Measurements from ENCODE around the gene TMEM51. TPM values are rescaled to one million over a fixed set of nuclear protein-coding genes. Genes with fewer than 3 reads are reported as not detected.

The TMEM51 gene
- polyA plus RNA-seq, 3 donors: 17.2 to 18.2 (median 17.3) TPM

- DNase-seq (ENCODE audit: low read depth in 3 of 3, low spot score in 2 of 3): no peak
These were observed 38.2 kb downstream of the TMEM51 start for GRCh38 chr1:15191770-15192169.

DNA sequence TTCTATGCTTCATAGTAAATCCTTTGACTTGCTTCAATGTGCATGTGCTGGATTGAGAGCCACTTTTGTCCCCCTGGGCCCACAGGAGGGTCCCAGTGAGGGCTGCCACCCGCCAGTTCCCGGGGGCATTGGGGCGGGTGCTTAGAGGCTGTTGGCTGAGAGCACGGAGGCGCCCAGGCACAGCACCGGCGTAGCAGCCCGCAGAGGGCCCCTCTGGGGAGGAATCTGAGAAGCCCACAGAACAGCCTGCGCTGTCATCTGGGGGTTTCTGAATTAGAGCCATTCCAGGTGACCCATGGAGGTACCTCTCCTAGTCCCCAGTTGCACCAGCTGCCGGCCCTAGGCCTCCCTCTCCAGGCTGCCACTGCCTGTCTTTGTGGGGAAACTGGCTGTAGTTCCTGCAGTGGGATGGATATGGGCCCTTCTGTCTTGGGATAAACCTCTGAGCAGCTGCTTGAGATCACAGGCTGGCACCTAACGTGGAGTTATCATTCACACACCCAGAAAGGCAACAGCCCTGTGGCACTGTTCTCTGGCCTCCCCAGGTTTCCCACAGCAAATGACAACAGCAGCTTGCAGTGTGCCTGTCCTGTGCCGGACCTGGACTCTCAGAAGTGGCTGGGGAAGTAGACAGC is 39.5 kb downstream of the TMEM51 start:
- DNase-seq (ENCODE audit: low read depth in 3 of 3, low spot score in 2 of 3): no peak

- no peak for DNase-seq (ENCODE audit: low read depth in 3 of 3, low spot score in 2 of 3)
These were observed 42.0 kb downstream of the TMEM51 start for GRCh38 chr1:15195420-15196052.

- no peak for DNase-seq (ENCODE audit: low read depth in 3 of 3, low spot score in 2 of 3)
These were observed 42.5 kb downstream of the TMEM51 start for GRCh38 chr1:15196069-15196468.

DNA sequence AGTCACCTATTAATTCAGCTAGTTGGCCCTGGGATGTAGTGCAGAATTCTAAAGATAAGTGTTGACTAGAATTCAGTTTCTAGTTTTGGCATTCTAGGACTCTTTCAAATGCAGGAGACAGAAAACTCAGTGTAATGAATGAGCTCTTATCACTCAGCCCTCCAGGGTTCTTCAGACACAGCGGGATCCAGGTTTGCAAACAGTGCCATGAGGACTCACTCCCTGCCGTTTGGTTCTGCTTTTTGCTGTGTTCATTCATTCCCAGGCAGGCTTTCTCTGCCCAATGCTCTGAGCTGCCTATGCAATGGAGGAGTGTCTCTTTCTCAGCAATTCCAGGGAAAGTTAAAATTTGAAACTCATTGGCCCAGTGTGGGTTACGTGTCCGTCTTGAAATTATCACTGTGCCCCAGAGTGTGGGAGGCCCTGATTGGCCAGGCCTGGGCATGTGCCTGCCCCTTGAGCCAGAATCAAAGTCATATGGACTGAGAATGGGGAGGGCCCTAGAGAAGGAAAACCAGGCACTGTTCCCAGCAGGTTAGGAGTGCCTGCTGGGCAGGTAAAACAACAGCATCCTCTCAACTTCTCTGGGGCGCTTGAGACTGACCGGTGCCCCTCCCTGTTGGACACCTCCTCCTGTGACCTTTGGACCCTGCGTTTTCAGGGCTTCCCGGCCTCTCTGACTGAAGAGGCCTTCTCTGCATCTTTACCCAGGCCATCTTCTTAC is 43.4 kb downstream of the TMEM51 start:
- no peak for DNase-seq (ENCODE audit: low read depth in 3 of 3, low spot score in 2 of 3)

- no peak for DNase-seq (ENCODE audit: low read depth in 3 of 3, low spot score in 2 of 3)
These were observed 44.3 kb downstream of the TMEM51 start for GRCh38 chr1:15197591-15198447.

DNA sequence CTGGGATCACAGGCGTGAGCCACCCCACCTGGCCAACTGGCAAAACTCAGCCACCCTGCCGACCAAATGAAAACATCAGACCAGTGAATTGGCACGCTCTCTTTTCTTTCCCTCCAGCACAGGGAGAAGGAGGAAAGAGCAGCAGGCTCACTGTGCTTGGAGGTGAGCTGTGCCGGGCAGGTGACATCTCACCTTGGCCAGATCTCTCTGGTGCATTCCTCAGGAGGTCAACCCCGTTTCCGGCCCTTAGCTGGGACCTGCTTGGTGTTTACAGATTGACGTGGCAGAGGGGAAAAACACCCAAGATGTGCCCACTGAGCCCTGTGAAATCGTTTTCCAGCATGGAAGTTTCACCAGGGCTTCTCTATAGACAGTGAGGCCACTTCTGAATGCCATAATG is 45.1 kb downstream of the TMEM51 start:
- DNase-seq (ENCODE audit: low read depth in 3 of 3, low spot score in 2 of 3): no peak

DNA sequence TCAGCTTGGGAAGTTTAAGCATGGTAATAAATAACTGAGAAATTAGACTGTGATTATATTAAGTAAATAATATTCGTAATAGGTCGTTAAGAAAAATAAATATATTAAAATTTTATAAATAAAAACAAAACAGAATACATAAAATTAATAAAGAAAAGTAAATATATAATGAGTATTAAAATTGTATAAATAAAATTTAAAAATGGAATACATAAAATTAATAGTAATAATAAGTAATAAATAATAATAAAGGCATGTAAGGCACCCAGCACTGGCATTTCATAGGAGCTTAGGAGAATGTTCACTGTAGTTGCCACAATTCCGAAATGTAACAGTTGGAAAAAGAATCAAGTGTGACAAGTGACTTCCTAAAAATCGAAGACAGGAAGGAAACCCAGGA is 47.7 kb downstream of the TMEM51 start:
- no peak for DNase-seq (ENCODE audit: low read depth in 3 of 3, low spot score in 2 of 3)

DNA sequence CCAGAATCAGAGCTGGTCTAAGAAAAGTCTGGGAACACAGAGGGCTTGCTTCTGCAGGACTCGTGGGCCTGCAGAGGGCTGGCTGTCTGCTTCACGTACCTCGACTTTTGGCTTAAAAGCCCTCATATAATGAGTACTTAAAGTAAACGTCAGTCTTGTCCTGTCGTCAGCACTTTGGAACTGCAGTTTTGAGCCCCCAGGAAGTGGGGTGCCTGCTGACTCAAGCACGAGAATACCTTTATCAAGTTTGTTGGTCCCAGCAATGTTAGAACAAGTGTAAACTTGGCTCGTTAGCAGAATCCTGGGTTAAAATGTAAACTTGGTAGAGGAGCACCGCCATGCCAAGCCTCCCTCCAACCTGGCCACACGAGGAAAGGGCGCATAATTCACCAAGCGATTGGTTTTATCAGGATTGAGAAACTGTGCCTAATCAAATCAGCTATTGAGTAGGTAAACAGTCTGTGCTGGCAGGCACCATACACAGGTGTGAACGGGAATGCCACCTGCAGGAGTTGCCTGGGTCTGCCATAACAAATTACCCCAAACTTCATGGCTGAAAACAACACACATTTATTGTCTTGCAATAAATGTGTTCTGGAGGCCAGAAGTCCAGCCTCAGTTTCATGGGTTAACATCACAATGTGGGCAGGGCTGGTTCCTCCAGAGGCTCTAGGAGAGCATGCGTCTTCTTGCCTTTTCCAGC is 48.5 kb downstream of the TMEM51 start:
- no peak for DNase-seq (ENCODE audit: low read depth in 3 of 3, low spot score in 2 of 3)

DNA sequence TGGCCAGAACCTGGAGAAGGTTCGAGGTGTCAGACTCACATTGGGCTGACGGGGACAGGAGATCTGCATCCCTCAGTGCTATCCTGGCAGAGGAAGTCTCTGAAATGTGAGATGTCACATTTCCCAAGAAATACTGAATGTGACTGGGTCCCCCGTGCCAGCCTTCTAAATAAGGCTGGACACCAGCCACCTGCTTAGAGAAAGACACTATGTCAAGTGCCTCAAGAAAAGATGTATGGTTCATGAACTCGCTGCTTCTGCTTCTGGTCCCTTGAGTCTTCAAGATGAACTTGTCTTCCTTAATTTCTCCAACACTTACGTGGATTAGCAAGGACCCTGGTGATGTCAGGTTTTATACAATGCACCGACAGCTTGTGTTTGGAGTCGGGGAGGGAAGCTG is 51.4 kb downstream of the TMEM51 start:
- no peak for DNase-seq (ENCODE audit: low read depth in 3 of 3, low spot score in 2 of 3)

DNA sequence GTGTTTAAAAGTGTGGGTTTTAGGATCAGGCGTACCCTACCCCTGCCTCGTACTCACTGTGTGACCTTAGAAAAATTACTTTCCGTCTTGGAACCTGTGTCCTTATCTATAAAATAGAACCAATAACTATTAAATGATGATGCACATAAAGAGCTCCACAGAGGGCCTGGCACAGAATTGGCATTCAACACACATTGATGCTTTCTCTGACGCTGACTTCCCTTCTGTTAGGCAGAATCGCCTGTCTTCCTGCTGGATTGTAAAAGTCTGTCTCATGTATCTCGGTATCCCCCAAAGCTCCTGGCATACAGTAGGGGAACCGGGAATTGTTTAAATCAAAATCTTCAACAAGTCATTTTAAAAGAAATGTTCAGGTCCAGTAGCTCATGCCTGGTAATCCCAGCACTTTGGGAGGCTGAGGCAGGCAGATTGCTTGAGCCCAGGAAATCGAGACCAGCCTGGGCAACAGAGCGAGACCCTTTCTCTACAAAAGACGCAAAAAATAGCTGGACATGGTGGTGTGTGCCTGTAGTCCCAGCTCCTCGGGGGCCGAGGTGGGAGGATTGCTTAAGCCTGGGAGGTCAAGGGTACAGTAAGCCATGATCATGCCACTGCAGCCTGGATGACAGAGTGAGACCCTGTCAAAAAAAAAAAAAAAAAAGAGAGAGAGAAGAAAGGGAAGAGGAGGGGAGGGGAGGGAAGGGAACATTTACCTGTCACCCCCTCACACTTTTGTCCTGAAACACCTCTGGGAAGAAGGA is 52.2 kb downstream of the TMEM51 start:
- DNase-seq (ENCODE audit: low read depth in 3 of 3, low spot score in 2 of 3): no peak

DNA sequence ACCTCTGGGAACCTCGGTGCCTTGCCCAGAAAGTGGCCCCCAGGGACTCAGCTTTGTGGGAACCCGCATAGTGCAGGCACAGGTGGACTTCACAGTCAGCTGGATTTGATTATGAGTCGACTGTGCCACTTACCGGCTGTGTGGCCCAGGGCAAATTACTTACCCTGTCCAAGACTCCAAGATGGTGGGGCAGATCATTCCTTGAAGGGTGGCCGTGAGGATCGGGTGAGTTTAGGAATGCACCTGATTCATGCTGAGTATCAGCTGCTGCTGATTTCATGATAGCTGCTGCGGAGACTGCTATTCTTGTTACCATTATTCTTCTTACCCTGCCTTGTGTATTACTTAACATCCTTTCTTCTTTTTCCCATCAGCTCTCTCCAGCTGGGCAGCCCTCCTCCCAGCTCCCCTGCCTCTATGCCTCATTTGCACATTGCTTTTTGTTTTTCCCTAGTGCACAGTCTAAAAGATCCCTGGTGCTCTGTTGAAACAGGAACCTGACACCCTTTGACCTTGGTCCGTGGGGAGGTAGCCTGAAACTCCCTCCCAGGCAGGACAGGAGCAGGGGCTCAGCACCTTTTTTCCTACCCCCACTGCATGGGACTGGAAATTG is 53.0 kb downstream of the TMEM51 start:
- no peak for DNase-seq (ENCODE audit: low read depth in 3 of 3, low spot score in 2 of 3)

GRCh38 chr1:15207031-15207828 is 53.7 kb downstream of the TMEM51 start:
- DNase-seq (ENCODE audit: low read depth in 3 of 3, low spot score in 2 of 3): no peak

DNA sequence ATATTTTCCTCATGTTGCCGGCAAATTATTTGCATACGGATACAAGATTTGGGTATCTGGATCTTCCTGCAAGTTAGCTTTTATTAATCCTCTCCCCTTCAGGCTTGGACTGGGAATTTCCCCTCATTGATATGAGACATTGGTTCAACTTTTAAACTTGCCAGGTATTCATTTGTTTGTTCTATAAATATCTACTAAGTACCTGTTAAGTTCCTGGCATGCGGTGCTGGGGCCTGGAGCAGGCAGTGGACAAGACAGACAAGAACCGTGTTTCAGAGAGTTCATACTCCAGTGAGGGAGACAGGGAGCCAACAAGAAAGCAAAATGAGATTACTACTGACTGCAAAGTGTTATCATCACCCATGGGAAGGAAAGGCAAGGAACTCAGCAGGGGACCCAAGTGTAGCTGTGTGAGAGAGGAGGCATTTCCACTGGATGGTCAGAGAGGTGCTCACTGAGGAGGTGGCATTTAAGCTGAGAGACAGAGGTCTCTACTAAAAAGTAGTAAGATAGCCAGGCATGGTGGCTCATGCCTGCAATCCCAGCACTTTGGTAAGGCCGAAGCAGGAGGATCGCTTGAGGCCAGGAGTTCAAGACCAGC is 54.4 kb downstream of the TMEM51 start:
- no peak for DNase-seq (ENCODE audit: low read depth in 3 of 3, low spot score in 2 of 3)

- no peak for DNase-seq (ENCODE audit: low read depth in 3 of 3, low spot score in 2 of 3)
These were observed 57.3 kb downstream of the TMEM51 start for GRCh38 chr1:15210651-15211375.

DNA sequence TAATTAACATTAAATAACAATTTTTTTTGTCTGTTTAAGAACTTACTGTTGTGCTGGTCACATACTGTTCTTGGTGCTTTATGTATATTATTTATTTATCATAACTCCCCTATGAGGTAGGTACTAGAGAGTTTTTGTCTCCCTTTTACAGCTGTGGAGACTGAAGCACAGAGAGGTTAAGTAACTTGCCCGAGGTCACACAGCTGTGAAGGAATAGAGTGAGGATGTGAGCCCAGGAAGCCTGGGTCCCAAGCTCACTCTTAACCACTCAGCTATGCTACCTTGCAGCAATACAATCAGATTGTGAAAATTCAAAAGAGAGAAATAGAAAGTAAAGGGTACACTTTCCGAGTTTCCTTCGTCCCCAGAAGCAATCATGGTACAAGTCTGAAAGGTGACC is 57.9 kb downstream of the TMEM51 start:
- DNase-seq (ENCODE audit: low read depth in 3 of 3, low spot score in 2 of 3): no peak

- no peak for DNase-seq (ENCODE audit: low read depth in 3 of 3, low spot score in 2 of 3)
These were observed 58.8 kb downstream of the TMEM51 start for GRCh38 chr1:15212216-15212953.

Measured in right renal cortex interstitium (tissue), 3 donors.